KOPT-K1 (cell line): ENCODE data around the gene DLG5.

ENCODE experiments used
- H3K27ac ChIP-seq: fragments of 200-600 bp; sonication (generic); 2 replicates; pipeline ENCODE4 v1.5.1; 2016; ENCODE audit warnings: antibody characterized with exemption, mild to moderate bottlenecking, low read depth, low read length; ENCODE audit not compliant: poor library complexity, severe bottlenecking
- H3K36me3 ChIP-seq: fragments of 200-600 bp; sonication (generic); 2 replicates; pipeline ENCODE4 v1.5.1; 2017; ENCODE audit warnings: antibody characterized with exemption, mild to moderate bottlenecking, low read length, moderate library complexity; ENCODE audit not compliant: insufficient read depth
- H3K9me3 ChIP-seq: fragments of 200-600 bp; sonication (generic); 2 replicates; pipeline ENCODE4 v1.5.1; 2017; ENCODE audit warnings: antibody characterized with exemption, low read length, mild to moderate bottlenecking; ENCODE audit not compliant: insufficient read depth, poor library complexity, severe bottlenecking

Gene DLG5

DNA sequence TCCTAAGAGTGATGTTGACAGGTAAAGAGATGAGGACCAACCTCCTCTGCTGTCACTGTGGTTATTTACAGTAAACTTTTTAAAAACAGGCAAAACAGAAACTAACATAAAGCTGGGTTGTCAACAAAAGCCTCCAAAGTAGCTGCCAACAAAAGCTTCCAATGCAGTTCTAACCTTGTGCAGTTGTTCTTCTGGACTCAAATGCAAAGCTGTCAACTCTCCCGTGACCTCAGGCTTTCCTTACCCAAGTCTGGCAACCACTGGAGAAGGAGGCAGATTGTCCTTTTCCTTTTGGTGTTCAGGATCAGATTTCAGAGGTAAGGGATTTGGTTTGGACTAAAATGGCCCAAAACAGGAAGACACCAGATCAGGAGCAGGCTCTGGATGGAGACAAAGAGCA is 63.1 kb downstream of the DLG5 start:
- 0 out of 2 replicates have a peak, but pooled peaks cover 7% of the 10 kb centered on the region for H3K36me3 ChIP-seq
- no peaks in the 10 kb centered on the region for H3K9me3 ChIP-seq

DNA sequence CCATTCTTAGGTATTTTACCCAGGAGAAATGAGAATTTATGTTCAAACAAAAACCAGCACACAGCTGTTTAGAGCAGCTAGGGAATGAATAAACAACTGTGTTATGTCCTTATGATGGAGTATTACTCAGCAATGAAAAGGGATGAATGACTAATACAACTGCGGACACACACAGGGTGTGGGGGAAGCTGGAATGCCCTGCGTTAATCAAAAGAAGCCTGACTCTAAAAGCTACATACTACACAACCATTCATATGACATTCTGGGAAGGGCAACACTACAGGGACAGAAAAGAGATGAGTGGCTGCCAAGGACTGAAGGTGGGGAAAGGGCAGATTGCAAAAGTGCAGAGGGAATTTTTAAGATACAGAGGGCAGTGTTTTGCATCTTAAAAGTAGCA is 64.0 kb downstream of the DLG5 start:
- Histone ChIP-seq H3K36me3 (0 out of 2 replicates have a peak, but pooled peaks cover 7% of the 10 kb centered on the region), H3K9me3 (no peaks in the 10 kb centered on the region), H3K27ac (no peak overlapping the region)

More for the DNA sequence above, 63.1 kb downstream of the DLG5 start:
- no peak overlapping the region for H3K27ac ChIP-seq

DNA sequence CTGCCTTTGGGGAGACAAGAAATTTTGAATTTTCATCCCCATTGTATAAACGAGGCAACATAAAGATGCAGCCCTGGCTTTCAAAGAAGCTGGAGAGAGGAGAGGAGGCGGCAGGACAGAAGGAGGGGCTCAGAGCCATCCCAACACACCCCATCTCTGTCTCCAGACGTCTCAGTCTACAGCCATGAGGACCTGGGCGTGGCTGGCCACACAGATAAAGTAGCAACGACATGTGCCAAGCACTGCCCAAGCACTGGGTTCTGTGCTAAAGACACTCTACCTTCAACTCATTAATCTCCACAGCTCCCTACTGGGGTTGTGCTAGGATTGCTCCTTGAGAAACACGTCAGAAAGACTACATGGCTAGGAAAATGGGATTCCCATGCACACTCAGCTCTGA is 65.2 kb downstream of the DLG5 start:
- H3K27ac ChIP-seq = no peak overlapping the region
- H3K9me3 ChIP-seq = no peaks in the 10 kb centered on the region
- H3K36me3 ChIP-seq = no peaks in the 10 kb centered on the region

DNA sequence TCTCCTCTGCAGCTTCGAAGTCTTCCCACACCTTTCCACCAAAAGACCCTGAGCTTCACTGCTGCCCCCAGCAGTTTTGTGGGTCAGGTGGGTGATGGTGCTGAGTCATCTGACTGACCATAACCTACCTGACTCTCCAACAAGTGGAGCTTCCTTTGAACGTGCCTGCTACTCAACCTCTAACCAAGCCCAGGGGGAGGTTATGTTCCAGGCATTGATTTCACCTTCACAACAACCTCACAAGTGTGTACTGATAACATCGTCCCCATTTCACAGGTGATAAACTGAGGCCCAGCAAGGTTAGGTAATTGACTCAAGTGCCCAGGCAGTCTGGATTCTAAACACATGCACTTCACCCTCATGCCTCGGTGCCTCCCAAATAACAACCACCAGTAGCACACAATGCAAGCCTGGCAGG is 66.7 kb downstream of the DLG5 start:
- no peaks in the 10 kb centered on the region for H3K36me3 ChIP-seq
- no peaks in the 10 kb centered on the region for H3K9me3 ChIP-seq
- H3K27ac ChIP-seq = no peak overlapping the region

DNA sequence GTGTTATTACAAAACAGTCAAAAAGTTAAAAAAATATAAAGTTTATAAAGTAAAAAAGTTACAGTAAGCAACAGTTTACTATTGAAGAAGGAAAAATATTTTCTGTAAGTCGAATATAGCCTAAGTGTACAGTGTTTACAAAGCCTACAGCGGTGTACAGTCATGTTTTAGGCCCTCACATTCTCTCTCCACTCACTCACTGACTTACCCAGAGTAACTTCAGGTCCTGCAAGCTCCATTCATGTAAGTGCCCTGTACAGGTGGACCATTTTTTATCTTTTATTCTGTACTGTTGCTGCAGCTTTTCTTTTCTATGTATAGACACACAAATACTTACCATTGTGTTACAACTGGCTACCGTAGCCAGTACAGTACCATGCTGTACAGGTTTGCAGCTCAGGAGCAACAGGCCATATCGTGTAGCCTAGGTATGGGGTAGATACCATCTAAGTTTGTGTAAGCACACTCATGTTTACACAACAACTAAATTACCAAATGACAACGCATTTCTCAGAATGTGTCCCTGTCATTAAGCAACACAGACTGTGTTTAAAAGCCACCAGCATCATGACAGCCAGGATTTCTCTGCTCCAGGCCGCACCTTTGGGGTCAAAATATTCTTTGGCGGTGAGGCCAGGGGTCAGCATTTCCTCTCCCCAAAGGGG is 67.2 kb downstream of the DLG5 start:
- H3K9me3 ChIP-seq = no peaks in the 10 kb centered on the region
- no peak overlapping the region for H3K27ac ChIP-seq
- H3K36me3 ChIP-seq = peaks cover 1% of the 10 kb centered on the region; the same call in 1 of the 2 replicates

DNA sequence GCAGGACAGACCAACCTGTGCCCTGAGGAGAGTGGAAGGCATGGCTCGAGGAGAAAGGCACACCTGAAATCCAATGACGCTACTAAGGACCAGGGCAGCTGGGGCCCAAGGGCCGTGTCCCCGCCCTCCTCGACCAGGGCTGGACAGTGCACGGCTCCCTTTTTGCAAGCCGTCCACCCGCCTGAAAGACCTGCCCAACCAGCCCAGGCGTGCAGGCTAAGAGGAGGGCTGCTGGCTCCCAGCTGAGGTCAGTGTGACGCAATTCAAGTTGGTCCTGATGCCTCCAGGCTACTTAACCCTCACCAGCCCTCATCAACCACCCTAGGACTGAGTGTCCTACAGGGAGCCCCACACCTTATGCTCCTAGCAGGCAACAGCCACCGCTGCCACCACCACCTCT is 69.3 kb downstream of the DLG5 start:
- H3K36me3 ChIP-seq = peaks cover 21% of the 10 kb centered on the region; the same call in 1 of the 2 replicates

DNA sequence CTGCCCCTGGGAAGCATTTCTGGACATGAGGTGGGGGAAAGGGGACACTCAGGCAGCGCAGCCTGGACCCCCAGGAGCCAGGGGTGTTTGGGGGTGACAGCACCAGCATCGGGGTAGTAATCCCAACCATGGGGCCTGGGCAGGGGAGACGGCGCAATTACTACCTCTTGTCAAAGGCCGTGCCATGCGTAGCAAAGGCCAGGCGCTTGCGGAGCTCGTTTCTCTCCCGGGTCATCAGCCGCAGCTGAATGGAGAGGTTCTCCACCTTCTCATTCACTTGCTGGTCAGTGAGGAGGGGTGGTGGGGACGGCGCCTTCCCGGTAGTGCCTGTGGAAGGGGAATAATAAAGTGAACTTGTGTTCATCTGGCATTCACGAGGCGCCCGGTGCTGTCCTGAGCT is 70.0 kb downstream of the DLG5 start:
- Histone ChIP-seq H3K9me3 (no peaks in the 10 kb centered on the region), H3K36me3 (peaks cover 21% of the 10 kb centered on the region; the same call in 1 of the 2 replicates), H3K27ac (no peak overlapping the region)

More for the DNA sequence above, 69.3 kb downstream of the DLG5 start:
- no peak overlapping the region for H3K27ac ChIP-seq
- no peaks in the 10 kb centered on the region for H3K9me3 ChIP-seq

DNA sequence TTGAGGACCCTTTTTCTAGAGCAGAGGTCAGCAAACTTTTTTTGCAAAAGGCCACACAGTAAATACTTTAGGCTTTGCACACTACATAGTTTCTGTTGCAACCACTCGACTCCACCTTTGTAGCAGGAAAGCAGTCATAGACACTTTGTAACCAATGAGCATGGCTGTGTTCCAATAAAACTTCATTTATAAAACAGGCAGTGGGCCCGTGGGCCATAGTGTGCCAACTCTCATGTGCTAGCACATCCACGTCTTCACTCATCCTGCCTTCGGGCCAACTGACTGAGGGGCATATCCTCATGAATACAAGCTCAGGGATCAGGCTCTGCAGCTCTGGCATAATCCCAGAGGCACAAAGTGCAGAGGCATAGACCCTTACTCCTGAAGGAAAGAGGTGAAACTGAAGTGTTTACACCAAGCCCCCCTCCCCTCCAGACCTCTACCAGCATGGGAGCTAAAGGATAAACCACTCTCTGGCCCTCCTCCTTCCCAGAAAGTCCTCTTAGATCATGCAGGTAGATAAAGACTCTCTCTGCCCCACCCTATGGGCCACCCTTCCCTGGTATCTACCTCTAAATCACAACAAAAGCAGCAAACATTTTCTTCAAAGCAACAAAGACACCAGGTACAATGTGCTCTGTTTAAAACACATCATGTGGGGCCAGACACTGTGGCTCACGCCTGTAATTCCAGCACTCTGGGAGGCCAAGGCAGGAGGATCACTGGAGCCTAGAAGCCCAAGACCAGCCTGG is 71.0 kb downstream of the DLG5 start:
- Histone ChIP-seq H3K27ac (no peak overlapping the region), H3K9me3 (no peaks in the 10 kb centered on the region), H3K36me3 (peaks cover 25% of the 10 kb centered on the region; the same call in 1 of the 2 replicates)

DNA sequence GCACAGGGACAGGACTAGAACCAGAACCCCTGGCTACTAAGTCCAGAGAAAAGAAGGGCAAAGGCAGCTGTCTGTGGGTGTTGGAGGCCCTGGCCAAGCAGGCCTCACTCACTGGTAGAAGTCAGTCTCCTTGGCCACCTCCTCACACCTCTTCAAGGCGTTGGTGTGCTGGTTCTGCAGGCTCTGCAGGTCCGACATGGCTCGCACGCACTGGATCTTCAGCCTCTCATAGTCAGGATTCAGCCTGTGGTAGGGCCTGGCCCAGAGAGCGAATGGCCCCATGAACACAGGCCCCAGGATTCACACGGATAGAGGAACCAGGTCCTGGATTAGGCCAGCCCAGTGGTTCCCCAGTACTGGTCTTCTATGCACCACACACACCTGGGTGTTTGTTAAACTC is 72.4 kb downstream of the DLG5 start:
- Histone ChIP-seq H3K27ac (no peak overlapping the region), H3K9me3 (no peaks in the 10 kb centered on the region), H3K36me3 (peaks cover 26% of the 10 kb centered on the region; the same call in 1 of the 2 replicates)

DNA sequence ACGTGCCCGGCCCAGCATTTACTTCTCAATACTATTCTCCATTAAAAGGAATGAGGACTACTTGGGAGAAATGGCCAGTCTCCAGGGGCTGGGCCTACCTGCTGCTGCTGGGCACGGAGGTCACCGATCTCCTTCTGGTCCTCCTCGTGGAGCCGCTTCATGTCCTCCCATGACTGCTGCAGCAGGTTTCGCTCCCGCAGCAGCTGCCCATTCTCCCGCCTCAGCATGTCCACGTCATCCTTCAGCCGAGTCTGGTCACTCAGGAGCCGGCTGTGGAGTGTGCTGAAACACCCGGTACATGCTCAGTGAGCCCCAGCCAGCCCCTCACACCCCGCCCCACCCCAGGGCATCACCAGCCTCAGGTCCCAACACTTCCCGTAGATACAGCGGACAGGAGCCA is 73.3 kb downstream of the DLG5 start:
- no peaks in the 10 kb centered on the region for H3K9me3 ChIP-seq
- H3K36me3 ChIP-seq = peaks cover 26% of the 10 kb centered on the region; the same call in 1 of the 2 replicates
- H3K27ac ChIP-seq = no peak overlapping the region

DNA sequence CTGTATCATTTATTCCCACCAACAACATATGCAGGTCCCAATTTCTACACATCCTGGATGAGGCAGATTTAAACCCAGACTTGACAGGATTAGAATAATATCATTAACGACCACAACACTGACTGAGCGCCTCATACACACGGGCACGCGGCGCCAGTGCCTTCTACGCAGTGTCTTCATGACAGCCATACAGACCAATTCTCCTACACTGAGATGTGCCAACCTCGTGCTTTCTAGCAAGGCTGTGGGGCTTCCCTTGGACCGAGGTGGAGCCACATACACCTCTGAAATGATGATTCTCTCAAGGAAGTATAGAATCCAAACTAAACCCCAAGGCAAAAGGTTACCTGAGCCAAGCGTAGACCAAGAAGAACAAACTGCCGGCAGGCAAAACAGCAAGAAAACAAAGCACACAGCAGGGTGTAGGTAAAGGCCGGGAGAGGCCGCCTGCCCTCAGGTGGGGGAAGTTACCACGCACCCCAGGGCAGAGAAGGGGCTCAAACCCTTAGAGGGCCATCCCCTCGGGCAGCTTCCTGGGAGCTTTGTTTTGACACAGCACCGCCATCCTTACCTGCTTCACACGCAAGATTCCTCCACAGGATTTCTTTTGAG is 75.8 kb downstream of the DLG5 start:
- H3K27ac ChIP-seq = no peak overlapping the region
- H3K36me3 ChIP-seq = peaks cover 26% of the 10 kb centered on the region; the same call in 1 of the 2 replicates
- H3K9me3 ChIP-seq = no peaks in the 10 kb centered on the region

DNA sequence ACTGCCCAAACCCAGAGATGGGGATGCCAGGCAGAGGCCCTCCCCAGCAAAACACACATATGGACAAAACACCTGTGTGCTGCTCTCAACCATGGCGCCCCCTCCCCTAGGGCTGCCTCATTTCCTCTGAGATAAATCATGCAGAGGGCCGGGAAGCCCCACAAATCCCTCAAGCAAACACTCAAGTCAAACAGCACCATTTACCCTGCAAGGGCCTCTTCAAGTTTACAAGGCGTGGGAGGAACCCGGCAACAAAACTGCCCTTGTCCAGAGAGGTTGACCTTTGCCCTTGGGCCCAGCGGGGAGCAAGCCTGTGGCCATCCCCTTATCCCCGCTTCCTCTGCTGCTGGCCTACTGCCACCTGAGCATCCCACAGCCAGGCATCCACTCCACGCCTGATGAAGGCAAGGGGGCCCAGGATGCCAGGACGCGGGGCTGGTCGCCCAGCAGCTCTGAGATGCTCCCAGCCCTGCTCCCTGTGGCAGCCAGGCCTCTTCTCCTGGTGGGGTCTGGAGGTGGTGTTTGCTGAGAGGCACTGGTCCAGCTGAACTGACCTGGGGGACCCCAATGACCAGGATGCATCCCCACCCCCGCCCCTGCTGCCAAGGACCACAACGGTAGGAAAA is 77.4 kb downstream of the DLG5 start:
- Histone ChIP-seq H3K9me3 (no peaks in the 10 kb centered on the region), H3K27ac (no peak overlapping the region)

DNA sequence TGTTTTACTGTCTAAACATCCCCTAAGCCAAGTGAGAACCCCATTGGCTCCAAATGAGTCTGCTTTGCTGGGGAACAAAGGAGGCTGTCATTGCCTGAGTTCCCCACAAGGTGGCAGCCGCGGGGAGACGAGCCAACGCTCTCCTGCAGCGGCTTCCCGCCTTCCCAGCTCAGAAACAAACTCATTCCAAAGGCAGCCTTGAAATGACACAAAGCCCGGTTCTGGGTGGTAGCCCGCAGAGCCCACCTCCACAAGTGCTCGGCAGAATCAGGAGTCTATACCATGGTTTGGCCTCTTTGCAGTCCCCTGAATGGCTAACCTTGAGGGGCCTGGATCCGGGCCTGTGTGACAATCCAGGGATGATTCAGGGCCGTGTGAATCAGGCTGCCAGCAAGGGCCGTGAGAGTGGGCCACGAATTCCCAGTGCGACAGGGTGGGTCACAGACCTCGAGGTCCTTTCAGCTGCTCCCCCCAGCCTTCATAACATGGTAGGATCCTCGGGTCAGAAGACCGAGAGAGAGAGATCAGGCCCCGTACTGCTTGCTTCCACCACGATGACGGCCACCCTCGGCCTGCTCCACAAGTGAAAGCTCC is 79.7 kb downstream of the DLG5 start:
- Histone ChIP-seq H3K27ac (no peak overlapping the region), H3K36me3 (peaks cover 26% of the 10 kb centered on the region), H3K9me3 (no peaks in the 10 kb centered on the region)

More for the DNA sequence above, 77.4 kb downstream of the DLG5 start:
- H3K36me3 ChIP-seq = peaks cover 23% of the 10 kb centered on the region; the same call in 1 of the 2 replicates

DNA sequence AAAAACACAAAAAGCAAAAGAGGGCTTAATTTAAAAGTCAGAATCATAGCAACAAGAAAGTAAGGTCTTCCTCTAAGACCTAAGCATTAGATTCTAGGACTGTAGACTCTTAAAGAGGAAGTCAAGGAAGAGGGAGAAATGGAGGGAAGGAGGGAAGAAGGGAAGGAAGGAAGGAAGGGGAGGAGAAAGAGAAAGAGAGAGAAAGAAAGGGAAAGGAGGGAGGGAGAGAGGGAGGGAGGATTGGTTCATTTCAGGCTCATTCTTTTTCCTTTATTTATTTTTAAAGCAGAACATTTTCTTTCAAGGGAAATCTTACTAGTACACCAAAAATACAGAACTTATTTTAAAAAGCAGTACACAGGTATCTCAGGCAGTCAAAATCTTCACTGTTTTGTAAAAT is 81.1 kb downstream of the DLG5 start:
- Histone ChIP-seq H3K9me3 (no peaks in the 10 kb centered on the region), H3K36me3 (peaks cover 29% of the 10 kb centered on the region), H3K27ac (no peak overlapping the region)
